GM23338 (cell line): Measurements from ENCODE around the gene GP5. TPM values are rescaled to one million over a fixed set of nuclear protein-coding genes. Genes with fewer than 3 reads are reported as not detected.

ENCODE experiments used
- ATAC-seq: fragments of 200-7000 bp; cut with Tn5 transposase; 3 replicates; pipeline ENCODE4 v1.9.1; 2020
- DNase-seq: peaks from one replicate; pipeline ENCODE4 v3.0.0-alpha.2; 2015; ENCODE audit warnings: low spot score
- H2AFZ ChIP-seq: fragments of 200-600 bp; sonication (generic); 2 replicates; pipeline ENCODE4 v1.8.0; 2016; ENCODE audit warnings: antibody characterized with exemption, mild to moderate bottlenecking, moderate library complexity
- H3F3A ChIP-seq: fragments of 200-600 bp; sonication (generic); replicated peaks from 2 replicates; pipeline ENCODE4 v1.8.0; 2017; ENCODE audit warnings: antibody characterized with exemption, mixed run types, low read depth
- H3K27ac ChIP-seq: fragments of 200-600 bp; sonication (generic); 2 replicates; pipeline ENCODE4 v1.6.1; 2016; ENCODE audit warnings: low read depth
- H3K27me3 ChIP-seq: fragments of 200-600 bp; sonication (generic); 2 replicates; pipeline ENCODE4 v1.8.0; 2016; ENCODE audit warnings: mild to moderate bottlenecking, mixed run types, moderate library complexity; ENCODE audit not compliant: insufficient read depth
- H3K36me3 ChIP-seq: fragments of 200-600 bp; sonication (generic); 2 replicates; pipeline ENCODE4 v1.8.0; 2016; ENCODE audit warnings: mild to moderate bottlenecking; ENCODE audit not compliant: insufficient read depth
- H3K4me1 ChIP-seq: fragments of 200-600 bp; sonication (generic); 2 replicates; pipeline ENCODE4 v1.8.0; 2016; ENCODE audit warnings: mild to moderate bottlenecking, moderate library complexity; ENCODE audit not compliant: insufficient read depth
- H3K4me2 ChIP-seq: fragments of 200-600 bp; sonication (generic); 2 replicates; pipeline ENCODE4 v1.7.1; 2017; ENCODE audit warnings: mixed run types
- H3K4me3 ChIP-seq: fragments of 200-600 bp; sonication (generic); 2 replicates; pipeline ENCODE4 v1.6.1; 2016; ENCODE audit warnings: mixed run types
- H3K79me2 ChIP-seq: fragments of 200-600 bp; sonication (generic); replicated peaks from 2 replicates; pipeline ENCODE4 v1.8.0; 2017; ENCODE audit warnings: mild to moderate bottlenecking; ENCODE audit not compliant: insufficient read depth
- H3K9me2 ChIP-seq: fragments of 200-600 bp; sonication (generic); 2 replicates; pipeline ENCODE4 v1.8.0; 2017; ENCODE audit not compliant: insufficient read depth
- H4K20me1 ChIP-seq: fragments of 200-600 bp; sonication (generic); replicated peaks from 2 replicates; pipeline ENCODE4 v1.8.0; 2017; ENCODE audit warnings: mild to moderate bottlenecking; ENCODE audit not compliant: insufficient read depth
- H3K27ac Mint-ChIP-seq: 2 replicates; pipeline ENCODE4 v1.8.0; 2020; ENCODE audit warnings: inconsistent platforms, mild to moderate bottlenecking, moderate library complexity, mixed read lengths
- H3K27me3 Mint-ChIP-seq: 3 replicates; pipeline ENCODE4 v1.8.0; 2022; ENCODE audit warnings: low read depth, mild to moderate bottlenecking, moderate library complexity, mixed read lengths, inconsistent platforms; ENCODE audit not compliant: insufficient read depth, poor library complexity
- H3K36me3 Mint-ChIP-seq: 3 replicates; pipeline ENCODE4 v1.8.0; 2021; ENCODE audit warnings: low read depth, mild to moderate bottlenecking, inconsistent platforms, moderate library complexity, mixed read lengths
- H3K4me1 Mint-ChIP-seq: 3 replicates; pipeline ENCODE4 v1.8.0; 2020; ENCODE audit warnings: mild to moderate bottlenecking, inconsistent platforms, mixed read lengths
- H3K4me3 Mint-ChIP-seq: 3 replicates; pipeline ENCODE4 v1.8.0; 2021; ENCODE audit warnings: moderate library complexity, mild to moderate bottlenecking, inconsistent platforms, mixed read lengths
- H3K9me3 Mint-ChIP-seq: 3 replicates; pipeline ENCODE4 v1.8.0; 2020; ENCODE audit warnings: moderate library complexity, mild to moderate bottlenecking, inconsistent platforms, mixed read lengths
- CREB1 ChIP-seq: fragments of 250-450 bp; sonication (Bioruptor Pico); IDR thresholded peaks from 2 replicates; pipeline ENCODE4 v1.5.0; 2020; ENCODE audit warnings: low read depth, mild to moderate bottlenecking, moderate library complexity
- ETS1 ChIP-seq: IDR thresholded peaks from 2 replicates; pipeline ENCODE4 v1.6.1; 2016; ENCODE audit warnings: antibody characterized with exemption
- EZH2 ChIP-seq: fragments of 200-600 bp; sonication (generic); IDR thresholded peaks from one replicate; pipeline ENCODE4 v1.8.0; 2017; ENCODE audit warnings: antibody characterized with exemption, mild to moderate bottlenecking, low read depth; ENCODE audit not compliant: unreplicated experiment
- EZH2phosphoT487 ChIP-seq: fragments of 200-600 bp; sonication (generic); IDR thresholded peaks from one replicate; pipeline ENCODE4 v1.8.1; 2018; ENCODE audit warnings: antibody characterized with exemption; ENCODE audit not compliant: unreplicated experiment
- NANOG ChIP-seq: IDR thresholded peaks from 2 replicates; pipeline ENCODE4 v1.6.1; 2016; ENCODE audit warnings: antibody characterized with exemption, borderline replicate concordance
- REST ChIP-seq: IDR thresholded peaks from one replicate; pipeline ENCODE4 v1.6.1; 2018; ENCODE audit warnings: antibody characterized with exemption; ENCODE audit not compliant: unreplicated experiment
- ZNF114 ChIP-seq: fragments of 250-450 bp; sonication (Bioruptor Pico); IDR thresholded peaks from 2 replicates; pipeline ENCODE4 v1.5.0; 2020; ENCODE audit warnings: mild to moderate bottlenecking, moderate library complexity
- ZNF462 ChIP-seq: fragments of 250-450 bp; sonication (Bioruptor Pico); IDR thresholded peaks from 2 replicates; pipeline ENCODE4 v1.5.0; 2020; ENCODE audit warnings: mild to moderate bottlenecking, moderate library complexity
- polyA plus RNA-seq: library from polyadenylated mRNA; unstranded; fragments of >200 nt; fragmentation: Nextera tagmentation; extraction: Ambion mirVana; gene quantifications from 2 replicates; pipeline ENCODE4 v1.2.1, GENCODE V29; 2016
- total RNA-seq: library from RNA; depleted of rRNA; stranded (reverse); fragments of >200 nt; shearing (Covaris generic); gene quantifications from 2 replicates; pipeline ENCODE4 v1.2.3, GENCODE V29; 2014

The GP5 gene
- total and polyA plus RNA-seq, 2 experiments from 2014 or later = 0.07 to 0.15 TPM

GRCh38 chr3:194373899-194374298 is 25.2 kb downstream of the GP5 start:
- H3K9me2 ChIP-seq = no peaks in the 10 kb centered on the region
- no peaks in the 10 kb centered on the region for H3F3A ChIP-seq
- H3K36me3 ChIP-seq = no peaks in the 10 kb centered on the region
- no peak overlapping the region for H3K27ac ChIP-seq
- no peaks in the 10 kb centered on the region for H3K36me3 Mint-ChIP-seq
- H3K27me3 ChIP-seq = no peaks in the 10 kb centered on the region
- TF ChIP-seq EZH2 (no peak), ETS1 (no peak), EZH2phosphoT487 (no peak), ZNF114 (CRISPR knock-in tag) (no peak), CREB1 (no peak), REST (no peak), NANOG (no peak), ZNF462 (no peak)
- peaks cover 23% of the 10 kb centered on the region for H3K4me1 ChIP-seq
- no peaks in the 10 kb centered on the region for H4K20me1 ChIP-seq
- no peaks in the 10 kb centered on the region for H3K9me3 Mint-ChIP-seq
- ATAC-seq = no peak
- peaks cover 39% of the 10 kb centered on the region for H3K4me1 Mint-ChIP-seq
- no peak for DNase-seq
- peaks cover 24% of the 10 kb centered on the region for H3K27me3 Mint-ChIP-seq
- no peak overlapping the region for H3K4me3 Mint-ChIP-seq
- no peaks in the 10 kb centered on the region for H3K79me2 ChIP-seq
- no peak overlapping the region for H3K4me3 ChIP-seq
- no peak overlapping the region for H2AFZ ChIP-seq
- no peak overlapping the region for H3K4me2 ChIP-seq
- H3K27ac Mint-ChIP-seq = no peak overlapping the region
